GM23338 (cell line): Measurements from ENCODE around the gene ETHE1. TPM values are rescaled to one million over a fixed set of nuclear protein-coding genes. Genes with fewer than 3 reads are reported as not detected.
"Not testable (repeated sequence)": the region's sequence is repeated elsewhere in the genome, so short reads cannot be mapped to it uniquely, and the experiment has no call there.

ENCODE experiments used
- ATAC-seq: fragments of 200-7000 bp; cut with Tn5 transposase; 3 replicates; pipeline ENCODE4 v1.9.1; 2020
- DNase-seq: peaks from one replicate; pipeline ENCODE4 v3.0.0-alpha.2; 2015; ENCODE audit warnings: low spot score
- H2AFZ ChIP-seq: fragments of 200-600 bp; sonication (generic); 2 replicates; pipeline ENCODE4 v1.8.0; 2016; ENCODE audit warnings: antibody characterized with exemption, mild to moderate bottlenecking, moderate library complexity
- H3F3A ChIP-seq: fragments of 200-600 bp; sonication (generic); replicated peaks from 2 replicates; pipeline ENCODE4 v1.8.0; 2017; ENCODE audit warnings: antibody characterized with exemption, mixed run types, low read depth
- H3K27ac ChIP-seq: fragments of 200-600 bp; sonication (generic); 2 replicates; pipeline ENCODE4 v1.6.1; 2016; ENCODE audit warnings: low read depth
- H3K27me3 ChIP-seq: fragments of 200-600 bp; sonication (generic); 2 replicates; pipeline ENCODE4 v1.8.0; 2016; ENCODE audit warnings: mild to moderate bottlenecking, mixed run types, moderate library complexity; ENCODE audit not compliant: insufficient read depth
- H3K36me3 ChIP-seq: fragments of 200-600 bp; sonication (generic); 2 replicates; pipeline ENCODE4 v1.8.0; 2016; ENCODE audit warnings: mild to moderate bottlenecking; ENCODE audit not compliant: insufficient read depth
- H3K4me1 ChIP-seq: fragments of 200-600 bp; sonication (generic); 2 replicates; pipeline ENCODE4 v1.8.0; 2016; ENCODE audit warnings: mild to moderate bottlenecking, moderate library complexity; ENCODE audit not compliant: insufficient read depth
- H3K4me2 ChIP-seq: fragments of 200-600 bp; sonication (generic); 2 replicates; pipeline ENCODE4 v1.7.1; 2017; ENCODE audit warnings: mixed run types
- H3K4me3 ChIP-seq: fragments of 200-600 bp; sonication (generic); 2 replicates; pipeline ENCODE4 v1.6.1; 2016; ENCODE audit warnings: mixed run types
- H3K79me2 ChIP-seq: fragments of 200-600 bp; sonication (generic); replicated peaks from 2 replicates; pipeline ENCODE4 v1.8.0; 2017; ENCODE audit warnings: mild to moderate bottlenecking; ENCODE audit not compliant: insufficient read depth
- H3K9me2 ChIP-seq: fragments of 200-600 bp; sonication (generic); 2 replicates; pipeline ENCODE4 v1.8.0; 2017; ENCODE audit not compliant: insufficient read depth
- H4K20me1 ChIP-seq: fragments of 200-600 bp; sonication (generic); replicated peaks from 2 replicates; pipeline ENCODE4 v1.8.0; 2017; ENCODE audit warnings: mild to moderate bottlenecking; ENCODE audit not compliant: insufficient read depth
- H3K27ac Mint-ChIP-seq: 2 replicates; pipeline ENCODE4 v1.8.0; 2020; ENCODE audit warnings: inconsistent platforms, mild to moderate bottlenecking, moderate library complexity, mixed read lengths
- H3K27me3 Mint-ChIP-seq: 3 replicates; pipeline ENCODE4 v1.8.0; 2022; ENCODE audit warnings: low read depth, mild to moderate bottlenecking, moderate library complexity, mixed read lengths, inconsistent platforms; ENCODE audit not compliant: insufficient read depth, poor library complexity
- H3K36me3 Mint-ChIP-seq: 3 replicates; pipeline ENCODE4 v1.8.0; 2021; ENCODE audit warnings: low read depth, mild to moderate bottlenecking, inconsistent platforms, moderate library complexity, mixed read lengths
- H3K4me1 Mint-ChIP-seq: 3 replicates; pipeline ENCODE4 v1.8.0; 2020; ENCODE audit warnings: mild to moderate bottlenecking, inconsistent platforms, mixed read lengths
- H3K4me3 Mint-ChIP-seq: 3 replicates; pipeline ENCODE4 v1.8.0; 2021; ENCODE audit warnings: moderate library complexity, mild to moderate bottlenecking, inconsistent platforms, mixed read lengths
- H3K9me3 Mint-ChIP-seq: 3 replicates; pipeline ENCODE4 v1.8.0; 2020; ENCODE audit warnings: moderate library complexity, mild to moderate bottlenecking, inconsistent platforms, mixed read lengths
- CREB1 ChIP-seq: fragments of 250-450 bp; sonication (Bioruptor Pico); IDR thresholded peaks from 2 replicates; pipeline ENCODE4 v1.5.0; 2020; ENCODE audit warnings: low read depth, mild to moderate bottlenecking, moderate library complexity
- EZH2 ChIP-seq: fragments of 200-600 bp; sonication (generic); IDR thresholded peaks from one replicate; pipeline ENCODE4 v1.8.0; 2017; ENCODE audit warnings: antibody characterized with exemption, mild to moderate bottlenecking, low read depth; ENCODE audit not compliant: unreplicated experiment
- polyA plus RNA-seq: library from polyadenylated mRNA; unstranded; fragments of >200 nt; fragmentation: Nextera tagmentation; extraction: Ambion mirVana; gene quantifications from 2 replicates; pipeline ENCODE4 v1.2.1, GENCODE V29; 2016
- total RNA-seq: library from RNA; depleted of rRNA; stranded (reverse); fragments of >200 nt; shearing (Covaris generic); gene quantifications from 2 replicates; pipeline ENCODE4 v1.2.3, GENCODE V29; 2014
- TF ChIP-seq, protein P1 (sequence below): fragments of 250-450 bp; sonication (Bioruptor Pico); IDR thresholded peaks from 2 replicates; pipeline ENCODE4 v1.5.0; 2020; ENCODE audit warnings: mild to moderate bottlenecking, moderate library complexity

Gene ETHE1
- total and polyA plus RNA-seq, 2 experiments from 2014 or later: 11.1 to 25.5 TPM

DNA sequence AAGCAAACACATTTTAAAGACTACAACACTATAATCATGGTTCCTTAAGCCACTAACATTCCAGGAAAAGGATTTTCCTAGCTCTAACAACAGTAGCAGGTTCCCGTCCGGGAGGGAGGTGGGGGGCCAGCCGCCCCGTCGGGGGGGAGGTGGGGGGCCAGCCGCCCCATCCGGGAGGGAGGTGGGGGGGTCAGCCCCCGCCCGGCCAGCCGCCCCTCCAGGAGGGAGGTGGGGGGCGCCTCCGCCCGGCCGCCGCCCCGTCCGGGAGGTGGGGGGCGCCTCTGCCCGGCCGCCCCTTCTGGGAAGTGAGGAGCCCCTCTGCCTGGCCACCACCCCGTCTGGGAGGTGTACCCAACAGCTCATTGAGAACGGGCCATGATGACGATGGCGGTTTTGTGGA lies 20.9 kb upstream of the ETHE1 start:
- H2AFZ ChIP-seq, H3K27ac Mint-ChIP-seq, H3K4me3 Mint-ChIP-seq, H3K27ac ChIP-seq, H3K4me3 ChIP-seq, H3K4me1 ChIP-seq, H4K20me1 ChIP-seq, H3K9me3 Mint-ChIP-seq, H3K36me3 ChIP-seq, H3K27me3 ChIP-seq, DNase-seq, H3K9me2 ChIP-seq, H3K27me3 Mint-ChIP-seq, H3F3A ChIP-seq, ATAC-seq, H3K4me2 ChIP-seq, H3K79me2 ChIP-seq, H3K4me1 Mint-ChIP-seq: not testable (repeated sequence)
- peaks cover 64% of the 10 kb centered on the region for H3K36me3 Mint-ChIP-seq

DNA sequence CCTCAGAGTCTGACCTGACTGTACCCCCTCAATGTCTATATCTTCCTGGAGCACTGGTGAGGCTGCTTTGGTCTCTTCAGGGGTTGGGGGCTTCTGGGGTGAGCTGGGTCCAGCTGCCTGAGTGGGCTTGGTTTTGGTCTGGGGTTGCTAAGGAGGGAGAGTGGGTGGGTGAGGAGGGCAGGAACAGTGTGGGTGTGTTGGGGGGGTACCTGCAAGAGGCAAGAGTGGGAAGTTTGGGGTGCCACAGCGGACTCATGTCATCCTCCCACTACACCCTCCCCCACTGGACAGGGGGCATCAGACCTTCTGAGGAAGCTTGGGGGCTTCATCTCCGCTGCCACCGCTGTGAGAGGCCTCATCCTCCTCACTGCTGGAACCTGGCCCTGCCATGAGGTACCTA lies 19.6 kb upstream of the ETHE1 start:
- peaks cover 68% of the 10 kb centered on the region for H3K36me3 Mint-ChIP-seq

More for the DNA sequence above, 19.6 kb upstream of the ETHE1 start:
- TF ChIP-seq, protein P1, sequence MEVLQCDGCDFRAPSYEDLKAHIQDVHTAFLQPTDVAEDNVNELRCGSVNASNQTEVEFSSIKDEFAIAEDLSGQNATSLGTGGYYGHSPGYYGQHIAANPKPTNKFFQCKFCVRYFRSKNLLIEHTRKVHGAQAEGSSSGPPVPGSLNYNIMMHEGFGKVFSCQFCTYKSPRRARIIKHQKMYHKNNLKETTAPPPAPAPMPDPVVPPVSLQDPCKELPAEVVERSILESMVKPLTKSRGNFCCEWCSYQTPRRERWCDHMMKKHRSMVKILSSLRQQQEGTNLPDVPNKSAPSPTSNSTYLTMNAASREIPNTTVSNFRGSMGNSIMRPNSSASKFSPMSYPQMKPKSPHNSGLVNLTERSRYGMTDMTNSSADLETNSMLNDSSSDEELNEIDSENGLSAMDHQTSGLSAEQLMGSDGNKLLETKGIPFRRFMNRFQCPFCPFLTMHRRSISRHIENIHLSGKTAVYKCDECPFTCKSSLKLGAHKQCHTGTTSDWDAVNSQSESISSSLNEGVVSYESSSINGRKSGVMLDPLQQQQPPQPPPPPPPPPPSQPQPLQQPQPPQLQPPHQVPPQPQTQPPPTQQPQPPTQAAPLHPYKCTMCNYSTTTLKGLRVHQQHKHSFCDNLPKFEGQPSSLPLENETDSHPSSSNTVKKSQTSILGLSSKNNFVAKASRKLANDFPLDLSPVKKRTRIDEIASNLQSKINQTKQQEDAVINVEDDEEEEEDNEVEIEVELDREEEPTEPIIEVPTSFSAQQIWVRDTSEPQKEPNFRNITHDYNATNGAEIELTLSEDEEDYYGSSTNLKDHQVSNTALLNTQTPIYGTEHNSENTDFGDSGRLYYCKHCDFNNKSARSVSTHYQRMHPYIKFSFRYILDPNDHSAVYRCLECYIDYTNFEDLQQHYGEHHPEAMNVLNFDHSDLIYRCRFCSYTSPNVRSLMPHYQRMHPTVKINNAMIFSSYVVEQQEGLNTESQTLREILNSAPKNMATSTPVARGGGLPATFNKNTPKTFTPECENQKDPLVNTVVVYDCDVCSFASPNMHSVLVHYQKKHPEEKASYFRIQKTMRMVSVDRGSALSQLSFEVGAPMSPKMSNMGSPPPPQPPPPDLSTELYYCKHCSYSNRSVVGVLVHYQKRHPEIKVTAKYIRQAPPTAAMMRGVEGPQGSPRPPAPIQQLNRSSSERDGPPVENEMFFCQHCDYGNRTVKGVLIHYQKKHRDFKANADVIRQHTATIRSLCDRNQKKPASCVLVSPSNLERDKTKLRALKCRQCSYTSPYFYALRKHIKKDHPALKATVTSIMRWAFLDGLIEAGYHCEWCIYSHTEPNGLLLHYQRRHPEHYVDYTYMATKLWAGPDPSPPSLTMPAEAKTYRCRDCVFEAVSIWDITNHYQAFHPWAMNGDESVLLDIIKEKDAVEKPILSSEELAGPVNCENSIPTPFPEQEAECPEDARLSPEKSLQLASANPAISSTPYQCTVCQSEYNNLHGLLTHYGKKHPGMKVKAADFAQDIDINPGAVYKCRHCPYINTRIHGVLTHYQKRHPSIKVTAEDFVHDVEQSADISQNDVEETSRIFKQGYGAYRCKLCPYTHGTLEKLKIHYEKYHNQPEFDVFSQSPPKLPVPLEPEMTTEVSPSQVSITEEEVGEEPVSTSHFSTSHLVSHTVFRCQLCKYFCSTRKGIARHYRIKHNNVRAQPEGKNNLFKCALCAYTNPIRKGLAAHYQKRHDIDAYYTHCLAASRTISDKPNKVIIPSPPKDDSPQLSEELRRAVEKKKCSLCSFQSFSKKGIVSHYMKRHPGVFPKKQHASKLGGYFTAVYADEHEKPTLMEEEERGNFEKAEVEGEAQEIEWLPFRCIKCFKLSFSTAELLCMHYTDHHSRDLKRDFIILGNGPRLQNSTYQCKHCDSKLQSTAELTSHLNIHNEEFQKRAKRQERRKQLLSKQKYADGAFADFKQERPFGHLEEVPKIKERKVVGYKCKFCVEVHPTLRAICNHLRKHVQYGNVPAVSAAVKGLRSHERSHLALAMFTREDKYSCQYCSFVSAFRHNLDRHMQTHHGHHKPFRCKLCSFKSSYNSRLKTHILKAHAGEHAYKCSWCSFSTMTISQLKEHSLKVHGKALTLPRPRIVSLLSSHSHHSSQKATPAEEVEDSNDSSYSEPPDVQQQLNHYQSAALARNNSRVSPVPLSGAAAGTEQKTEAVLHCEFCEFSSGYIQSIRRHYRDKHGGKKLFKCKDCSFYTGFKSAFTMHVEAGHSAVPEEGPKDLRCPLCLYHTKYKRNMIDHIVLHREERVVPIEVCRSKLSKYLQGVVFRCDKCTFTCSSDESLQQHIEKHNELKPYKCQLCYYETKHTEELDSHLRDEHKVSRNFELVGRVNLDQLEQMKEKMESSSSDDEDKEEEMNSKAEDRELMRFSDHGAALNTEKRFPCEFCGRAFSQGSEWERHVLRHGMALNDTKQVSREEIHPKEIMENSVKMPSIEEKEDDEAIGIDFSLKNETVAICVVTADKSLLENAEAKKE (CRISPR knock-in tag): no peak
- TF ChIP-seq CREB1 (CRISPR knock-in tag) (no peak), EZH2 (no peak)
- Mint-ChIP-seq H3K4me1 (no peaks in the 10 kb centered on the region), H3K27ac (no peak overlapping the region), H3K9me3 (no peaks in the 10 kb centered on the region; the same call in 2 of the 3 replicates), H3K27me3 (peaks cover 6% of the 10 kb centered on the region), H3K4me3 (no peak overlapping the region)
- Histone ChIP-seq H3K9me2 (no peaks in the 10 kb centered on the region), H2AFZ (no peak overlapping the region), H3K4me1 (no peaks in the 10 kb centered on the region), H3K27me3 (no peaks in the 10 kb centered on the region), H3K79me2 (no peaks in the 10 kb centered on the region), H3K36me3 (no peaks in the 10 kb centered on the region; the same call in 1 of the 2 replicates), H3K27ac (no peak overlapping the region), H4K20me1 (no peaks in the 10 kb centered on the region), H3F3A (no peaks in the 10 kb centered on the region), H3K4me2 (no peak overlapping the region), H3K4me3 (no peak overlapping the region)
- no peak for DNase-seq
- no peak for ATAC-seq
